ENCODE data around the gene KLHL40. TPM values are rescaled to one million over a fixed set of nuclear protein-coding genes. Genes with fewer than 3 reads are reported as not detected.

The KLHL40 gene
- total RNA-seq, 1 donor from 2014 or later = 0.12 TPM

DNA sequence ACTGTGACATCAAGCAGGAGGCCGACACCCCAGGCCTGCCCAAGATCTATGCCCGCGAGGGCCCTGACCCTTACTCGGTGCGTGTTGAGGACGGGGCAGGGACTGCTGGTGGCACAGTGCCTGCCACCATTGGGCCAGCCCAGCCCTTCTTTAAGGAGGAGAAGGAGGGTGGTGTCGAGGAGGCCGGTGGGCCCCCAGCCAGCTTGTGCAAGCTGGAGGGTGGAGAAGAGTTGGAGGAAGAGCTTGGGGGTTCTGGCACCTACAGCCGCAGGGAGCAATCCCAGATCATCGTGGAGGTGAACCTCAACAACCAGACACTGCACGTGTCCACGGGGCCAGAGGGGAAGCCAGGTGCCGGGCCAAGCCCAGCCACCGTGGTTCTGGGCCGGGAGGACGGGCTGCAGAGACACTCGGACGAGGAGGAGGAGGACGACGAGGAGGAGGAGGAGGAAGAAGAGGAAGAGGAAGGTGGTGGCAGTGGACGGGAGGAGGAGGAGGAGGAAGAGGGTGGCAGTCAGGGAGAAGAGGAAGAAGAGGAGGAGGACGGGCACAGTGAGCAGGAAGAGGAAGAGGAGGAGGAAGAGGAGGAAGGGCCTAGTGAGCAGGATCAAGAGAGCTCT lies 26.5 kb upstream of the KLHL40 start:
- peaks cover 3% of the 10 kb centered on the region for H3K4me1 Mint-ChIP-seq (ENCODE audit: unreplicated experiment)
- H3K36me3 Mint-ChIP-seq = peaks cover 5% of the 10 kb centered on the region
- H3K27ac Mint-ChIP-seq = no peak overlapping the region
- TF ChIP-seq, protein P1, sequence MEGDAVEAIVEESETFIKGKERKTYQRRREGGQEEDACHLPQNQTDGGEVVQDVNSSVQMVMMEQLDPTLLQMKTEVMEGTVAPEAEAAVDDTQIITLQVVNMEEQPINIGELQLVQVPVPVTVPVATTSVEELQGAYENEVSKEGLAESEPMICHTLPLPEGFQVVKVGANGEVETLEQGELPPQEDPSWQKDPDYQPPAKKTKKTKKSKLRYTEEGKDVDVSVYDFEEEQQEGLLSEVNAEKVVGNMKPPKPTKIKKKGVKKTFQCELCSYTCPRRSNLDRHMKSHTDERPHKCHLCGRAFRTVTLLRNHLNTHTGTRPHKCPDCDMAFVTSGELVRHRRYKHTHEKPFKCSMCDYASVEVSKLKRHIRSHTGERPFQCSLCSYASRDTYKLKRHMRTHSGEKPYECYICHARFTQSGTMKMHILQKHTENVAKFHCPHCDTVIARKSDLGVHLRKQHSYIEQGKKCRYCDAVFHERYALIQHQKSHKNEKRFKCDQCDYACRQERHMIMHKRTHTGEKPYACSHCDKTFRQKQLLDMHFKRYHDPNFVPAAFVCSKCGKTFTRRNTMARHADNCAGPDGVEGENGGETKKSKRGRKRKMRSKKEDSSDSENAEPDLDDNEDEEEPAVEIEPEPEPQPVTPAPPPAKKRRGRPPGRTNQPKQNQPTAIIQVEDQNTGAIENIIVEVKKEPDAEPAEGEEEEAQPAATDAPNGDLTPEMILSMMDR (conservative IDR thresholded peaks at IDR 0.05) = no peak
- H3K4me3 Mint-ChIP-seq = no peak overlapping the region
- no peak for DNase-seq (ENCODE audit: extremely low spot score, unreplicated experiment)
- no peaks in the 10 kb centered on the region for H3K27me3 Mint-ChIP-seq
- H3K9me3 Mint-ChIP-seq = no peaks in the 10 kb centered on the region

GRCh38 chr3:42659451-42660130 lies 25.7 kb upstream of the KLHL40 start:
- Mint-ChIP-seq H3K27ac (no peak overlapping the region), H3K4me1 (ENCODE audit: unreplicated experiment) (peaks cover 3% of the 10 kb centered on the region), H3K36me3 (peaks cover 5% of the 10 kb centered on the region), H3K4me3 (no peak overlapping the region), H3K9me3 (no peaks in the 10 kb centered on the region), H3K27me3 (no peaks in the 10 kb centered on the region)
- no peak for DNase-seq (ENCODE audit: extremely low spot score, unreplicated experiment)
- TF ChIP-seq, protein P1 (conservative IDR thresholded peaks at IDR 0.05) = no peak

DNA sequence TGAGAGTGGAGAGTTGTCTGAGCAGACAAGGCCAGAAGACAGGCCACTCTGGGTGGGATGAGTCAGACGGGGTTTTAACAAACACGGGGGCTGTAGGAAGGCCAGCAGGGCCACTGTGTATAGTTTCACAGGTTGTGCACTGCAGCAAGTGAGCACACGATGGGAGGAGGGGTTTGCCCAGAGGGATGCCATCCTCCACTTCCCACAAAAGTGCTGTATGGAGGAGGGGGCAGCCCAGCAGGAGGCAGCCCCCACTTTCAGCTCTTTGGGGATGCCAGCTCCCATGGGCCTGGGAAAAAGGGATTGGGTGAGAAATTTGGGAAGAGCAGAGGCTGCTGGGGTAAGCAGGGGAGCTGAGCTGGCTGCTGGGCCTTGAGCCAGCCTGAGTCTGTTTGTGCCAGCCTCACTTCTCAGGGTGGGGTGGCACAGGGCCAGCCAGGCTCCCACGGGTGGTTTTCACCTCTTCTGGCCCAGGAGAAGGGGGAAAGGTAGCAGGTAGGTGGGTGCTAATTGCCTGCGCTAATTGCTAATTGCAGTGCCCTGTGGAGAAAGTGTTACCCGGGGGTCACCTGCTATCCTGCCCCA lies 25.1 kb upstream of the KLHL40 start:
- no peak for DNase-seq (ENCODE audit: extremely low spot score, unreplicated experiment)
- H3K4me3 Mint-ChIP-seq = no peak overlapping the region
- no peaks in the 10 kb centered on the region for H3K27me3 Mint-ChIP-seq
- no peak overlapping the region for H3K27ac Mint-ChIP-seq
- peaks cover 5% of the 10 kb centered on the region for H3K36me3 Mint-ChIP-seq
- H3K9me3 Mint-ChIP-seq = no peaks in the 10 kb centered on the region
- peaks cover 3% of the 10 kb centered on the region for H3K4me1 Mint-ChIP-seq (ENCODE audit: unreplicated experiment)
- TF ChIP-seq, protein P1 (conservative IDR thresholded peaks at IDR 0.05) = no peak

DNA sequence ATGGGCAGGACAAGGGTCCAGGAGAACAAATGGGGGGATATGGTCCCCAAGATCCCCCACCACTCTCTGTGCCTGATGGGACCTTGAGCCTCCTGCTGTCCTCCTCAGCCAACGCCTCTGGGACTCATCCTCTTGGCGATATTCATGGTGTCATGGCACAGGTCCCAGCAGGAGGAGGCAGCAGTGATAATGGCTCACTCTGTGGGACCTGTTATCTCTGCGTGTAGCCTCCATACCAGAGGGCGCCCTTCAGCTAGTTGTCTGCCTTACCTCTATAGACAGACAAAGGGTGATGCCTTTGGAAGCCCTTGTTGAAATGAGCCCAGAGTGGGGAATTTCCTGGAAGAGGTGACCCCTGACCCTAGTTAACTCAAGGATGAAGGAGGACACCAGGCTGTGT lies 24.4 kb upstream of the KLHL40 start:
- Mint-ChIP-seq H3K4me1 (ENCODE audit: unreplicated experiment) (peaks cover 3% of the 10 kb centered on the region), H3K36me3 (peaks cover 5% of the 10 kb centered on the region), H3K27me3 (no peaks in the 10 kb centered on the region), H3K9me3 (no peaks in the 10 kb centered on the region), H3K27ac (no peak overlapping the region), H3K4me3 (no peak overlapping the region)
- DNase-seq (ENCODE audit: extremely low spot score, unreplicated experiment) = no peak
- TF ChIP-seq, protein P1 (conservative IDR thresholded peaks at IDR 0.05) = no peak

GRCh38 chr3:42661593-42662022 lies 23.7 kb upstream of the KLHL40 start:
- no peak overlapping the region for H3K4me3 Mint-ChIP-seq
- DNase-seq (ENCODE audit: extremely low spot score, unreplicated experiment) = no peak
- H3K36me3 Mint-ChIP-seq = peaks cover 5% of the 10 kb centered on the region
- H3K27me3 Mint-ChIP-seq = no peaks in the 10 kb centered on the region
- no peaks in the 10 kb centered on the region for H3K4me1 Mint-ChIP-seq (ENCODE audit: unreplicated experiment)
- H3K9me3 Mint-ChIP-seq = no peaks in the 10 kb centered on the region
- TF ChIP-seq, protein P1 (conservative IDR thresholded peaks at IDR 0.05) = no peak
- H3K27ac Mint-ChIP-seq = no peak overlapping the region

All from type B pancreatic cell (in vitro differentiated cells).